ENCODE data around the gene BATF2.

- no peak for TF ChIP-seq CTCF (conservative IDR thresholded peaks at IDR 0.05; ENCODE audit: low read length)
- no peak for TF ChIP-seq EZH2phosphoT487 (IDR thresholded peaks at IDR 0.05; ENCODE audit: borderline replicate concordance, low read depth, low read length)
Measured at GRCh38 chr11:65014726-65015227, 18.0 kb upstream of the BATF2 start.

All from OCI-LY7 (cell line).